ENCODE measurements around the gene STMN3.

Gene STMN3

DNA sequence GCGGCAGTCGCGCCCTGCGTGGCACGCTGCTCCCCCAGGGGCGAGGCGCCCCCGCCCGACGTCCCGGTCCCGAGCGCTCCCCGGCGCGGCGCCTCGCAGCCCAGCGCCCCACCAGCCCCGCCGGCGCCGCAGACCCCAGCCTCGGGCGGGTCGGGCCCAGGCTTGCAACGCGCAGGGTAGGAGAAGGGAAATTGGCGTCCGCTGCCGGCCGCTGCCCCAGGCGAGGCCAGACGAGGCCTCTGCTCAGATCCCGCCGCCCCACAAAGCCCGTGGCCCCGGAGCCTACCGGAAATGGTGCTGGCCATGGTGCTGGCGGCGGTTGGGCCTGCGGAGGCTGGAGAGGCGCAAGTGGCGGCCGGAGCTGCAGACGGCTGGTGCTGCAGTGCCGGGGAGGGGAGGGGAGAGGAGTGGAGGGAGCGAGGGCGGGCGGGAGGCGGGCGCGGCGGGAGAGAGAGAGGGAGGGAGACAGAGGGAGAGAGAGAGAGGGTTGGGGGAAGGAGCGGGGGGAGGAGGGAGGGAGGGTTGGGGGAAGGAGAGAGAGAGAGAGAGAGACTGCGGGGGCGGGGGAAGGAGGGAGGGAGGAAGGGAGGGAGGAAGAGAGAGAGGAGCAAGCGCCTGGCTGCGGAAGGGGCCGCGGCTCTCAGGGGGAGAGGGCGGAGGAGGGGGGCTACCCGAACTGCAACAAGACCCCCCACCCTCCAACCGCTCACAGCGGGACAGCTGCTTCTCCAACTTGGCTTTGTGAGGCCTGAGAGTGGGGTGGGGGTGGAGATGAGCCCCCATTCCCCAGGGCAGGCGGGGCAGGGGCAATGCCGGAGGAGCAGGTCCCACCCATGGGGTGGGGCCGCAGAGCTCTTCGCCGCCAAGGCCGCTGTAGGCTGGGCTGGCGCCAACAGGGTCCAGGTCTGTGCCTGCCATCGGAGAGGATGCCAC, at the start of gene STMN3:
Gene STMN3, minus strand, starts transcription at position 384 of the 933 bp plus-strand sequence. Its CDS starts 79 bp downstream, at position 305.
- DNase-seq: peak; percentile 6

- no peak for DNase-seq
These were observed 48.9 kb upstream of the STMN3 start for GRCh38 chr20:63702036-63702665.

GRCh38 chr20:63701329-63702035, 48.3 kb upstream of the STMN3 start:
- DNase-seq: no peak

DNA sequence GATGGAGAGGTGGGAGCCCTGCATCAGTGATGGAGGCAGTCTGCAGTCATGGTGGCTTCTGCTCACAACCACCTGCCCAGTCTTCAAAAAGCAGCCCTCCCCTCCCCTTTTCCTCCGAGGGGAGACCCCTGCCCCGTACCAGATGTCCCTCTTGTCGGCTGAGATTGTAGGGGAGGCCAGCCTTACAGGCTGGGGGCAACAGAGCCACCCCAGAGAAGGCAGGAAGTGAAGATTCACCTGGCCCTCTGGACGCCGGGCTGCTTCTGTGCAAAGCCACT, 47.8 kb upstream of the STMN3 start:
- DNase-seq: no peak

DNA sequence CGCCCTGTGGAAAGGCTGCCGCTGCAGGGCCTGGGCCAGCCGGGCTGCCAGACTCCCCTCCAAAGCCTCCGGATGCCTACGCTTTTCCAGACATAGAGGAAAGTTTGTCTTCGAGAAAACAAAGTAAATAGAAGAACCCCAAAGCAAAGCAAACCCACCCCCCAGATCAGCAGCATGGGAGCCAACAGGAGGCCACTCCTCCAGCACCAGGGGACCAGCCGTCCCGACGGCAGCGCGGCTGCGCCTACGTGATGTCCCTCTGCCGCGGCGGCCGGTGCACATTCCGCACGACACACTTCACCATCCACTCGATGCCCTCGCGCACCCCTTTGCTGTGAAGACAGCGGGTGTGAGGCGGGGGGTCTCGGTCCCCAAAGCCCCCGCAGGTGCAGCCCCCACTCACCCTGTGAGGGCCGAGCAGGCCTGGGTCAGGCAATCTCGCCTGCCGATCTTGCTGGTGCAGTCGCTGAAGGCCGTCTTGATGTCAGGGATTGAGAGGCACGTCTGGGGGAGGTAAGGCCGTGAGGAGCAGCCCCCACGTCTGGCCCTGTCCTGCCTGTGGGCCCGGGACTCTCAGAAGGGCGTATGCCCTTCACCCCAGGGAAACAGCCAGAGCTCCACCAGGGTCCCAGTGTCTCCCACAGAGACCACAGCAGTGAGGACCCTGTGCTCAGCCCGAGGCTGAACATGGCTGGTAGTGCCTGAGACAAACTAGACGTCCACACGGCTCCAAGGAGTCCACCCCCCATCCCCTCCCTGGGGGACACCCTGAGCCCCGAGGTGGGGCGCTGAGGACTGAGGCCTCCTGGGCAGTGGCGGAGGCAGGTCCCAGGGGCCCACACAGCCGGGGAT, 47.2 kb upstream of the STMN3 start:
- DNase-seq: no peak

DNA sequence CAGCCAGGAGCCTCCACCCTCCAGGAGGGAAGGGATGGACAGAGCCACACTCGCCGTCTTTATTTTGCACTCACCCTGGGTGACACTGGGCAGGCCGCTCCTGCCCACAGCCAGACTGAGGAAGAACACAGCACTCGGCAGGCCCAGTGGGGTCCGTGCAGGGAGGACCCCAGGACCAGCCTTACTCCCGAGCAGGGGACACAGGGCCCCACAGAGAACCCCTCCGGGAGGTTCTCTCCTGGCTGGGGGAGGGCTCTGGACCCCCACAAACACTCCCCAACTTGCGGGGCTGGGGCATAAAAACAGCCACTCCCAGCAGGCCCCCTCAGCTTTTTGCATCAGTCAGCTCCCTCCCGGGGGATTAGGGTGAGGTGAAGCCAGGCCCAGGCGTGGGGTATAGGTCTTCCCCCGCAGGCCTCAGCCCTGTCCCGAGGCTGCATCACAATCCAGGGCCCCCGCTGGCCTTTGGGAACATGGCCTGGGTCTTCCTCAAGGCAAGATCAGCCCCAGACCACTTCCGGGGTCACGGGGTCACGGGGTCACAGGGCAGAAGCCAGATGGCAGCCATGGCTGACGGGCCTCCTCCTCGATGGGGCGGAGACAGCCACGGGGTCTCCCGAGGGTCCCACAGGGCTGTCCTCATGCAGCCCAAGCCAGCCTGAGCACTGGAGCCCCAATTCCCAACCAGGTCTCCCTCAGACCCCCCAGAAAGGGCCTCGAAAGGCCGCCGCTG, 46.4 kb upstream of the STMN3 start:
- DNase-seq: no peak

- DNase-seq: no peak
These were observed 45.7 kb upstream of the STMN3 start for GRCh38 chr20:63698739-63699465.

DNA sequence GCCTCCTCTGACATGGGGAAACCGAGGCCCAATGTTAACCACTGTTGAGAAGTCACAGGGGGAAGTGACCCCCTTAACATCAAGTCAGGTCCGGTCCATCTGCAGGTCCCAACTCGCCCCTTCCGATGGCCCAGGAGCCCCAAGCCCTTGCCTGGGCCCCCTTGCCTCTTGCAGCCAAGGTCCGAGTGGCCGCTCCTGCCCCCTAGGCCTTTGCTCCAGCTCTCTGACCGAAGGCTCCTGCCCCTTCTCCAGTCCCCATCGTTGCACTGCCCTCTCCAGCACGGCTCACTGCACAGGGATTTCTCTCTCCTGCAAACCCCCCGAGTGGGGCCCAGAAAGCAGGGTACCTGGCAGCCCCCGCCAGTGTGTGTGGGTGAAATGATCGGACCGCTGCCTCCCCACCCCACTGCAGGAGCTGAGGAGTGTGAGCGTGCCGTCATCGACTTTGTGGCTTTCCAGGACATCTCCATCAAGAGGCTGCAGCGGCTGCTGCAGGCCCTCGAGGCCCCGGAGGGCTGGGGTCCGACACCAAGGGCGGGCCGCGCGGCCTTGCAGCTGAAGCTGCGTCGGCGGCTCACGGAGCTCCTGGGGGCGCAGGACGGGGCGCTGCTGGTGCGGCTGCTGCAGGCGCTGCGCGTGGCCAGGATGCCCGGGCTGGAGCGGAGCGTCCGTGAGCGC, 44.8 kb upstream of the STMN3 start:
- no peak for DNase-seq

- DNase-seq: no peak
These were observed 44.2 kb upstream of the STMN3 start for GRCh38 chr20:63697357-63697867.

- no peak for DNase-seq
These were observed 43.6 kb upstream of the STMN3 start, which contains the start of gene TNFRSF6B for GRCh38 chr20:63696628-63697356. TNFRSF6B (plus strand) TSS chr20:63696652; CDS start chr20:63696768, 116 bp downstream.

DNA sequence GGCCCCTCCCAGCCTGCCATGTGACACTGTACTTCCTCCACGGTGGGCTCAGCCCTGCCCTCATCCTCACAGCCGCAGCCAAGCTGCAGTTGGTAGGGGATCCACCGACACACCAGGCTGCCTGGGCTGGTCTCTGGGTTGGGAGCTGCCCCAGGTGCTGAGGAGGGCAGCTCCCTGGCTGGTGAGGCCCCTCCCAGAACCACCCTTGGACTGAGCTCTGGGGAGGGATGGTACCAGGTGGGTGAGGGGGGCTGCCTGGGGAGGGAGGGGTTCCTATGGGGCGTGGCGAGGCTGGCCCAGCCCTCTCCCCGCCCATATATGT, 43.0 kb upstream of the STMN3 start:
- no peak for DNase-seq

DNA sequence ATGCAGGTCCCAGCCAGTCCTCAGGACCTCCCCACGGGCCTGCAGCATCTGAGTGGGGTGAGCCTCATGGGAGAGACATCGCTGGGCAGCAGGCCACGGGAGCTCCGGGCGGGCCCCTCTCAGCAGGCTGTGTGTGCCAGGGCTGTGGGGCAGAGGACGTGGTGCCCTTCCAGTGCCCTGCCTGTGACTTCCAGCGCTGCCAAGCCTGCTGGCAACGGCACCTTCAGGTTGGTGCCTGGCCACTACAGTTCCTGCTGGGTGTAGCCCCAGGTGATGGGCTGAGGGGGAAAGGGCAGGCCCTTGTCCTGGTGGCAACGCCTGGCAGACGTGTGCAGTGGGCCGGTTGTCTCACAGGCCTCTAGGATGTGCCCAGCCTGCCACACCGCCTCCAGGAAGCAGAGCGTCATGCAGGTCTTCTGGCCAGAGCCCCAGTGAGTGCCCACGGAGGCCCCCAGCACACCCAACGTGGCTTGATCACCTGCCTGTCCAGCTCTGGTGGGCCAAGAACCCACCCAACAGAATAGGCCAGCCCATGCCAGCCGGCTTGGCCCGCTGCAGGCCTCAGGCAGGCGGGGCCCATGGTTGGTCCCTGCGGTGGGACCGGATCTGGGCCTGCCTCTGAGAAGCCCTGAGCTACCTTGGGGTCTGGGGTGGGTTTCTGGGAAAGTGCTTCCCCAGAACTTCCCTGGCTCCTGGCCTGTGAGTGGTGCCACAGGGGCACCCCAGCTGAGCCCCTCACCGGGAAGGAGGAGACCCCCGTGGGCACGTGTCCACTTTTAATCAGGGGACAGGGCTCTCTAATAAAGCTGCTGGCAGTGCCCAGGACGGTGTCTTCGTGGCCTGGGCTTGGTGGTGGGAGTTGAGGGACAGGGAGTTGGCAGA, 42.4 kb upstream of the STMN3 start:
- no peak for DNase-seq

- no peak for DNase-seq
These were observed 41.6 kb upstream of the STMN3 start for GRCh38 chr20:63694584-63695423.

GRCh38 chr20:63693733-63694583, 40.7 kb upstream of the STMN3 start:
- no peak for DNase-seq

DNA sequence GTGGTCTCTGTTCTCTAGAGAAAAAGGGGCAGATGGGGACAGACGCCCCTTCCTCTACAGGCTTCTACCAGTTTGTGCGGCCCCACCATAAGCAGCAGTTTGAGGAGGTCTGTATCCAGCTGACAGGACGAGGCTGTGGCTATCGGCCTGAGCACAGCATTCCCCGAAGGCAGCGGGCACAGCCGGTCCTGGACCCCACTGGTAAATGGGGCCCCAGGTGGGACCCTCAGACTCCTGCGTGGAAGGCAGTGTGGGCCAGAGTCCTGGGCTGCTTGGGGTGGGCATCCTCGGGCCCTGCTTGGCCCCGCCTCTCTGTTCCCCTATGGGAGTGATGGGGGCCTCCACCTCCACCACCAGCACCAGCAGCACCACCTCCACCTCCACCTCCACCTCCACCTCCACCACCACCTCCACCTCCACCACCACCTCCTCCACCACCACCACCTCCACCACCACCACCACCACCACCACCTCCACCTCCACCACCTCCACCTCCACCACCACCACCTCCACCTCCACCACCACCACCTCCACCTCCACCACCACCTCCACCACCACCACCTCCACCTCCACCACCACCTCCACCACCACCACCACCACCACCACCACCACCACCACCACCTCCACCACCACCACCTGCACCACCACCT, 40.0 kb upstream of the STMN3 start:
- no peak for DNase-seq

DNA sequence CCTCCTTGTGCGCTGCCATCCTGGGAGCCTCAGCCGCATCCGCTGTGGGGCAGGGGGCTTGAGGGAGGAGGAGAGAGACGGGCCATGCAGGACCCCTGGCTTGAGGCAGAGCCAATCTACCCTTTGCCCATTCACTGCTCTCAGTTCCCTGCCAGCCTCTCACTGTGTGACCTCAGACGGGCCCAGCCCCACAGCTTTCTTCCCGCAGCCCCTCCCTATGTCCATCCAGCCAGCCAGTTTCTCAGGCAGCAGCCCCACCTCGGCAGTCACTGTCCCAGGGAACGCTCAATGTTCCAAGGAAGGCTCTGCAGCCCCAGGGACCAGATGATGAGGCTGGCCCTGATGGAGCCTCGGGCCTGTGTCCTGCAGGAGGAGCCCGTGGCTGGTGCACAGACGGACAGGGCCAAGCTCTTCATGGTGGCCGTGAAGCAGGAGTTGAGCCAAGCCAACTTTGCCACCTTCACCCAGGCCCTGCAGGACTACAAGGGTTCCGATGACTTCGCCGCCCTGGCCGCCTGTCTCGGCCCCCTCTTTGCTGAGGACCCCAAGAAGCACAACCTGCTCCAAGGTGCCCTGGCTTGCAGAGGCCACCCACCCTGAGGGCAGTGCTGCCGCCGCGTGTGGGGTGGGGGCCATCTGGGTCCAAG, 39.3 kb upstream of the STMN3 start:
- DNase-seq: no peak

Measured in NCI-H1436 treated with DMSO at 0.1 percent for 48 hours (cell line).